Motor neuron (in vitro differentiated cells): ENCODE data around the gene PABPN1L. TPM values are rescaled to one million over a fixed set of nuclear protein-coding genes. Genes with fewer than 3 reads are reported as not detected.
"Not testable (repeated sequence)": the region's sequence is repeated elsewhere in the genome, so short reads cannot be mapped to it uniquely, and the experiment has no call there.

ENCODE experiments used
- ATAC-seq, 8 experiments: fragments of 200-7000 bp; cut with Tn5 transposase; replicated peaks in 6 of 8; 2 replicates each; pipeline ENCODE4 v1.8.0; 2021; ENCODE audit warnings: mild to moderate bottlenecking in 8 of 8, moderate library complexity in 8 of 8
- H3K27ac ChIP-seq, 2 donors: fragments of 250-450 bp; sonication (Bioruptor Pico); 2 replicates each; pipeline ENCODE4 v1.9.0; 2021; ENCODE audit warnings: antibody characterized with exemption in 2 of 2, mild to moderate bottlenecking in 2 of 2, moderate library complexity in 1 of 2
- H3K4me1 ChIP-seq, 2 donors: fragments of 250-450 bp; sonication (Bioruptor Pico); replicated peaks in 1 of 2; 2 replicates each; pipeline ENCODE4 v1.6.1; 2021; ENCODE audit warnings: antibody characterized with exemption in 2 of 2, mild to moderate bottlenecking in 2 of 2, moderate library complexity in 1 of 2
- H3K4me3 ChIP-seq, 5 donors: fragments of 250-450 bp; sonication (Bioruptor Pico); 2 replicates each; pipeline ENCODE4 v1.9.0; 2021; ENCODE audit warnings: antibody characterized with exemption in 5 of 5, mild to moderate bottlenecking in 5 of 5, moderate library complexity in 4 of 5
- WGBS, 10 experiments: fragments of 450-650 bp; shearing (Covaris generic); methylation state at CpG; one replicate each; pipeline ENCODE4 v1.0.0; 2022; 5-methylcytosine and 5-hydroxymethylcytosine counted together
- in situ Hi-C, 9 experiments: fragments of 400-800 bp; cut with MboI; loops; one replicate each; pipeline ENCODE4 v1.15.0; 2021; ENCODE audit warnings: low sequenced_read_pairs in 9 of 9, low pct_unique_long_range_greater_than_20kb in 2 of 9; ENCODE audit not compliant: unreplicated experiment in 9 of 9
- total RNA-seq, 8 experiments: library from RNA; unstranded; fragments of 300-600 nt; gene quantifications; 2 replicates each; pipeline versions ENCODE4 v1.2.3 to v1.2.4, GENCODE V29; 2022

Gene PABPN1L
- total RNA-seq, 8 experiments from 2014 or later = 0.14 to 0.80 (median 0.48) TPM; not detected in 4

DNA sequence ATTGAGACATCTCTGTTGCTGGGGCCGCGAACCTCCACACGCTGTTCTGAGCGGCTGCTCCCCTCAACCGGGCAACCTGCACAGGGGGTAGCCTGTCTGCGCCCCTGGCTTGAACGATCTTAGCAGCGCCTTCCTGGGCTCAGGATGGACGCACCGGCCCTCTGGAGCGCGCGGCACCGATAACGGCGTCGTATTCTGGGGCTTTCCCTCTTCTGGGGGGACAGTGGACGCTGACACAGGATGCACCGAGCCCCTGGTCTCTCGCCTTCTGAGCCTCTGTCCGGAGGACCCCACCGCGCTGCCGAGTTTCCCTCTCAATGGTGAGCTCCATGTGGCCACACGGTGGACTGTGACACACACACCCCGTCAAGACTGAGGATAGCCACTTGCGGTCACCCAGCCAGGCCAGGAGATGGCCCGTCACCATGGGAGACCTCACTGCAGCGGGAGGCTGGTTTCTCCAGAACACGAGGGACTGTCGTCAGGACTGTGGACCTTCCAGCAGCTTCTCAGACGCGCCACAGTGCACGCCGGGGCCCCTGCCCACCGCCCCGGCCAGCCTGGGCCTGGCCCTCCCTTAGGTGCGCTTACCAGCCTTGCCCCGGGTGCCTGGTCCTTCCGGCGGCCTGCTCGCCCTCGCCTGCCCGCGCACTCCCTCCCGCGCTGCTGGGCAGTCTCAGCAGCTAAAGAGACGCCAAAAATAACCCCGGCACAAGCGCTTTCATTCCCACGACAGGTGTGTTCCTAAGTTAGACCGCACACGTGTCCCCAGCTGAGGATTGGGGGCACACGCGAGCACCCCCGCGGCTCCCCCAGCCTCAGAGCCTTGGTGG, 30.0 kb upstream of the PABPN1L start:
- in situ Hi-C loops = no loop called here
- peaks cover 2 to 3% of the 10 kb centered on the region in 2 donors for H3K4me1 ChIP-seq
- ATAC-seq = no peak
- H3K27ac ChIP-seq = no peak overlapping the region
- whole genome bisulfite sequencing, 10 experiments = 78 to 100% (median 91%) methylated on average over 1 to 17 of the region's 57 CpGs; no CpG with 5 or more reads in 6 of the 10 experiments
- H3K4me3 ChIP-seq = no peak overlapping the region

DNA sequence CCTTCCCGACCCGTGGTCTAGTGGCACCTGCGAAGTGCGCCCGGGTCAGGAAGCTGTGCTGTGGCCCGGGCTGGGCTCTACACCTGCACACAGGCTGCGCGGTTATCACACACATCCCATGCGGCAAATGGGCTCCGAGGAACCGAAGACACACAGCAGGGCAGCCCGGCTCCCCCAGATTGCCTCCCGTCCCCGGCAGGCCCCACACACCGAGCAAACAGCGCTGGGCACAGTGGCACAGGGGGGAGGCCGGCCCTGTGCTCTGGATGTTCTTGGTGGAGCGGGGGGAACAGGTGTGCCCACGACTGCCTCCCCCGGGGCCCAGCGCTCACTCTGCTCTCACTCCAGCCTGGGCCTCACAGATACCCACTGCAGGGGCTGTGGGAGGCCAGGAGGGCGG, 28.9 kb upstream of the PABPN1L start:
- peaks cover 2 to 3% of the 10 kb centered on the region in 2 donors for H3K4me1 ChIP-seq
- in situ Hi-C loops = no loop called here
- no peak overlapping the region for H3K4me3 ChIP-seq
- H3K27ac ChIP-seq = no peak overlapping the region
- peak in 2 of 8 experiments; percentile 3 to 13 for ATAC-seq
- 65 to 100% (median 90%) methylated on average over 1 to 12 of the region's 22 CpGs; no CpG with 5 or more reads in 5 of the 10 experiments for WGBS, 10 experiments

DNA sequence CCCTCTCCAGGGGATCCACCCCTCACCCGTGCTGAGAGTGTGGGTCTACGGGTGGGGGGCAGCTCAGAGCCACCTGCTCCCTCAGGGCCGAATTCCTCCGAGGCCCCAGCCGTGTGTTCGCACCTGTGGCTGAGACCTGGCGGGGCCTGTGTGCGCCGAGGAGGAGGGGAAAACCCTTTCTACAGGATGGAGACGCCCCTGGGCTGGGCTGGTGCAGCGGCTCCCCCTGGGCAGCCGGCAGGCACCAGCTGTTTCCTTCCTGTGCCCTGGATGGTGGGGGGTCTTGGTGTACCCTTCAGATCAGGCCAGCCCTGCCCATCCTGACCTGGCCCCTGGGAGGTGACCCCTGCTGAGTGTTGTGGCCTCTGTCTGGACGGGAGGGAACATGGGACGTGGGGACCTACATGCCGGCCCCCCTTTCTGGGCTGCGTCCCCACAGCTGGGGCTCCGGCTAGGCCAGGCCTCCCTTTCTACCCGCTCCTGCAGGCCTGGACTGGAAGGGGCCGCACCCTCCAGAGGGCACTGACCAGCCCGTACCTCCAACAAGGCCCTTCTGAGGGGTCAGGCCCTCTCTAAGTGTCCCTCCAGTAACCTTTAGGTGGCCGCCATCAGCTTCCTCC, 28.3 kb upstream of the PABPN1L start:
- in situ Hi-C loops = no loop called here
- no peak overlapping the region for H3K4me3 ChIP-seq
- WGBS, 10 experiments = 60% methylated on average over 1 of the region's 21 CpGs; no CpG with 5 or more reads in 9 of the 10 experiments
- no peak overlapping the region for H3K27ac ChIP-seq
- ATAC-seq = peak in 1 of 8 experiments; percentile 16
- peaks cover 2 to 3% of the 10 kb centered on the region in 2 donors for H3K4me1 ChIP-seq

- H3K4me1 ChIP-seq, in situ Hi-C loops, H3K4me3 ChIP-seq, H3K27ac ChIP-seq, ATAC-seq: not testable (repeated sequence)
- WGBS, 10 experiments = no CpG with 5 or more reads among the region's 6 CpGs
These were observed 27.8 kb upstream of the PABPN1L start for GRCh38 chr16:88894266-88894665.

DNA sequence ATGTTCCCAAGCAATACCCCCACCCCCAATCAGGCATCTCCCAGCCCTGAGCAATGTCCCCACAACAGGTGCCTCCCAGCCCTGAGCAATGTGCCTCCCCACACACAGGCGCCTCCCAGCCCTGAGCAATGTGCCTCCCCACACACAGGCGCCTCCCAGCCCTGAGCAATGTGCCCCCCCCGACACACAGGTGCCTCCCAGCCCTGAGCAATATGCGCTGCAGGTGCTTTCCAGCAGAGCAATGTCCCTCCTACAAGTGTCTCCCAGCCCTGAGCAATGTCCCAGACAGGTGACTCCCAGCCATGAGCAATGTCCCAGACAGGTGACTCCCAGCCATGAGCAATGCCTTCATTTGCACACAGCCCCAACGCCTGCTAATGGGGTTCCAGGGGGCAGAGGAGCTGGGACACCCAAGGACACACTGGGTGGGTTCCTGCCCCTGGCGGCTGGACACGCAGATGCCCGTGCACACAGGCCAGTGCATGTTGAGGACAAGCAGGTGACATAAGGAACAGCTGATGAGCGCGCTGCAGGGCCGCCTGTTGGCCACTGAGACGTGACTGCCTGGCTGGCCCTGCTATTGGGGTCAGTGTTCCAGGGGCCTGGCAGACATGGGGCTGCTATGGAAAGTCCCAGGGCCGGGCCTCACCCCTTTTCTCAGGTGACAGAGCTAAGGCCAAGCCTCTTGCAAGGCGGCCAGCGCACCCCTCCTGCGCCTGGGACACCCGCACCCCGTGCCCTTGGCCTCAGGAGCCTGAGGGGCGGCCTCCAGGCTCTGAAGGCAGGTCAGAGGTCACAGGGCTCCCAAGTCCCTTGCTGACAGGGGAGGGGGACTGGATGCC, 26.9 kb upstream of the PABPN1L start:
- no peak overlapping the region for H3K4me3 ChIP-seq
- no peak overlapping the region for H3K27ac ChIP-seq
- in situ Hi-C loops = no loop called here
- 40 to 100% (median 80%) methylated on average over 1 to 6 of the region's 19 CpGs; no CpG with 5 or more reads in 5 of the 10 experiments for WGBS, 10 experiments
- peak in 1 of 8 experiments; percentile 8 for ATAC-seq
- H3K4me1 ChIP-seq = peaks cover 2 to 7% of the 10 kb centered on the region in 2 donors

- Histone ChIP-seq H3K4me3 (no peak overlapping the region), H3K27ac (no peak overlapping the region), H3K4me1 (peaks cover 2 to 14% of the 10 kb centered on the region in 2 donors)
- 91% methylated on average over 6 of the region's 20 CpGs; no CpG with 5 or more reads in 9 of the 10 experiments for WGBS, 10 experiments
- ATAC-seq = no peak
- in situ Hi-C loops = no loop called here
These were observed 25.6 kb upstream of the PABPN1L start for GRCh38 chr16:88892065-88892464.

DNA sequence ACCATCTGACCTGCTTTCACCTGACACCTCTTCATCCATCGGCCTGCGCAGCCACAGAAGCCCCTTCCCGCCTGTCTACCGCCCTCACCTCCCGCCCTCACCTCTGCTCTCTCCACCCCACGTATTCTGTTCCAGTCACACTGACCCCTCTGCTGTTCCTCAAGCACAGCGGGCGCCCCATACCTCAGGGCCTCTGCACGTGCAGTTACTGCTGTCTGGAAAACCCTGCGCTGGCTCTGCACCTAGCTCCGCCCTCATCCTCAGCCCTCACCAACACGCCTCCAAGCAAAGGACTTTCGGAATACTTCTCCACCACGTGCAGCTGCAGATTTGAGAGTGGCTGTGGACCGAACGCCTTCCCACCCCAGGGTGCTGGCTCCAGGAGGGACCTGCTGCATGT, 24.6 kb upstream of the PABPN1L start:
- no peak overlapping the region for H3K27ac ChIP-seq
- 100% methylated on average over 1 of the region's 16 CpGs; no CpG with 5 or more reads in 9 of the 10 experiments for WGBS, 10 experiments
- ATAC-seq = no peak
- peaks cover 2 to 16% of the 10 kb centered on the region in 2 donors for H3K4me1 ChIP-seq
- H3K4me3 ChIP-seq = no peak overlapping the region
- in situ Hi-C loops = no loop called here

DNA sequence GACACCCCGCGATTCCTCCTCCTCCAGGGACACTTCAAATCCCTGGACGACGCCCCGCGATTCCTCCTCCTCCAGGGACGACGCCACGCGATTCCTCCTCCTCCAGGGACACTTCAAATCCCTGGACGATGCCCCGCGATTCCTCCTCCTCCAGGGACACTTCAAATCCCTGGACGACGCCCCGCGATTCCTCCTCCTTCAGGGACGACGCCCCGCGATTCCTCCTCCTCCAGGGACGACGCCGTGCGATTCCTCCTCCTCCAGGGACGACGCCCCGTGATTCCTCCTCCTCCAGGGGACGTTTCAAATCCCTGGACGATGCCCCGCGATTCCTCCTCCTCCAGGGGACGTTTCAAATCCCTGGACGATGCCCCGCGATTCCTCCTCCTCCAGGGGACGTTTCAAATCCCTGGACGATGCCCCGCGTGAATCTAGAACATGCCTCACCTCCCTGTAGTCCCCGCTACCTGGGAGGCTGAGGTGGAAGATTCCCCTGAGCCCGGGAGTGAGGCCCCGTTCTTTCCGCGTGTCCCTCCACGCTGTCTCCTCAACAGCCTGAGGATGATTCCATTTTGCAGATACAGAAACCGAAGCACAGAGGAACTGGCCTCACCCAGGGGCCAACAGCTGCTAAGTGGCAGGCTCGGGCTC, 23.4 kb upstream of the PABPN1L start:
- in situ Hi-C loops, H3K27ac ChIP-seq, H3K4me3 ChIP-seq, ATAC-seq: not testable (repeated sequence)
- 61 to 100% (median 89%) methylated on average over 3 to 26 of the region's 48 CpGs; no CpG with 5 or more reads in 2 of the 10 experiments for WGBS, 10 experiments
- H3K4me1 ChIP-seq = peaks cover 2 to 16% of the 10 kb centered on the region in 2 donors

DNA sequence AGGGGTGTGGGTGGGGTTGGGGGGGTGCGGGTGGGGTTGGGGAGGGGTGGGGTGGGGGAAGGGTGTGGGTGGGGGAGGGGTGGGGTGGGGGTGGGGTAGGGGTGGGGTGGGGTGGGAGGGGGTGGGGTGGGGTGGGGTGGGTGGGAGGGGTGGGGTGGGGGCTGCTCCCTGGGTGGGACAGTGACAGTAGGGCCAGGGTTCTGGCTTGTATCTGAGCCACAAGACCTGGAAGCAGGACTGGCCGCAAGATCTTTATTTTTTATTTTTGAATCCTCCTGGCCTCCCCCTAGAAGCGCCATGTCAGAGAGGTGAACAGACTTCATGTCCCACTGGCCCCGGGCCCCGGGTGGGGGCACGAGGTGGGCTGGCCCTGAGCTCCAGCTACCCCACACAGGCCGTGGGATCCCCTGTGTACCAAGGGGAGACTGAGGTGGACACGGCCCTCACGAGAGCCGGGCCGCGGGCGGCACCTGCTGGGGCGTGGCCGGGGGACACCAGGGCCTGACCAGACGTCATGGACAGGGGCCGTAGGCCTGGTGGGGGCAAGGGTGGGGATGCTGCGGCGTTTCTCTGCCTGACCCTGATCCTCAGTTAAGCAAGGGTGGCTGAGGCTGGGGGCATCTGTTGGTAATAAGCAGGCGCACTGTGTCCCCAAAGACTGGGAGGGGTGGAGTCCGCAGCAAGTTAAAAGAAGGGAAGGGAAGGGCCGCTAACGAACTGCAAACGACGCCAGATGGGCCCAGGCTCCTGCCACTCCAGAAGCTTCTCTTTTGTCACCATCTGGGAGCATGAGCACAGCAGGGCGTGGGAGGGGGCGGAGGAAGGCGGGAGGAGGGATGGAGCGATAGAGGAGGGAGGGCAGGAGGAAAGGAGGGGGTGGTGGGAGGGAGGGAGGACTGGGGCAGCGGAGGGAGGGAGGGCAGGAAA, 22.3 kb upstream of the PABPN1L start:
- no CpG with 5 or more reads among the region's 30 CpGs for WGBS, 10 experiments

GRCh38 chr16:88888057-88888456, 21.6 kb upstream of the PABPN1L start:
- WGBS, 10 experiments = 40 to 100% (median 65%) methylated on average over 1 to 2 of the region's 14 CpGs; no CpG with 5 or more reads in 6 of the 10 experiments
- no peak overlapping the region for H3K27ac ChIP-seq
- in situ Hi-C loops = no loop called here
- H3K4me3 ChIP-seq = no peak overlapping the region
- H3K4me1 ChIP-seq = peaks cover 2 to 16% of the 10 kb centered on the region in 2 donors
- ATAC-seq = no peak

More for the DNA sequence above, 22.3 kb upstream of the PABPN1L start:
- peak overlapping the region in 1 of 2 donors; percentile 23 for H3K27ac ChIP-seq
- peaks cover 2 to 16% of the 10 kb centered on the region in 2 donors for H3K4me1 ChIP-seq
- in situ Hi-C loops = no loop called here
- H3K4me3 ChIP-seq = no peak overlapping the region
- ATAC-seq = peak in 6 of 8 experiments; percentile 12 to 57 (median 34)

GRCh38 chr16:88886845-88887521, 20.5 kb upstream of the PABPN1L start:
- ATAC-seq = peak in 6 of 8 experiments; percentile 12 to 64 (median 30)
- no peak overlapping the region for H3K4me3 ChIP-seq
- in situ Hi-C loops = no loop called here
- H3K27ac ChIP-seq = peak overlapping the region in 1 of 2 donors; percentile 43
- 30 to 91% (median 63%) methylated on average over 2 to 13 of the region's 39 CpGs; no CpG with 5 or more reads in 6 of the 10 experiments for WGBS, 10 experiments
- H3K4me1 ChIP-seq = peaks cover 1 to 13% of the 10 kb centered on the region in 2 donors
